G401 (cell line): ENCODE results near the gene SFXN4. TPM values are rescaled to one million over a fixed set of nuclear protein-coding genes. Genes with fewer than 3 reads are reported as not detected.
"Not testable (repeated sequence)": the region's sequence is repeated elsewhere in the genome, so short reads cannot be mapped to it uniquely, and the experiment has no call there.

ENCODE experiments used
- DNase-seq: peaks from one replicate; pipeline ENCODE4 v3.0.0-alpha.2; 2015; ENCODE audit warnings: low spot score
- in situ Hi-C: cut with HindIII; loops from 2 replicates; pipeline ENCODE4 v1.10.0; 2016; ENCODE audit warnings: low sequenced_read_pairs, mixed read lengths
- total RNA-seq: library from RNA; depleted of rRNA; stranded (reverse); fragments of >200 nt; shearing (Covaris generic); gene quantifications from 2 replicates; pipeline ENCODE4 v1.2.3, GENCODE V29; 2014

The SFXN4 gene
- total RNA-seq, 1 experiment from 2014 or later: 33.3 TPM

GRCh38 chr10:119151601-119152000 lies 13.9 kb downstream of the SFXN4 start:
- DNase-seq, in situ Hi-C loops: not testable (repeated sequence)

GRCh38 chr10:119149729-119150128 lies 15.8 kb downstream of the SFXN4 start:
- DNase-seq: no peak
- in situ Hi-C loops: no loop called here

GRCh38 chr10:119149157-119149556 lies 16.4 kb downstream of the SFXN4 start:
- in situ Hi-C loops: no loop called here
- no peak for DNase-seq

GRCh38 chr10:119143657-119144056 lies 21.9 kb downstream of the SFXN4 start:
- DNase-seq: no peak
- in situ Hi-C loops: no loop called here

- in situ Hi-C loops: no loop called here
- DNase-seq: no peak
These were observed 24.8 kb downstream of the SFXN4 start for GRCh38 chr10:119140603-119141245.

GRCh38 chr10:119139464-119140067 lies 25.9 kb downstream of the SFXN4 start:
- peak; percentile 18 for DNase-seq
- in situ Hi-C loops: no loop called here

- in situ Hi-C loops: no loop called here
- DNase-seq: no peak
These were observed 26.9 kb downstream of the SFXN4 start for GRCh38 chr10:119138346-119139306.

- DNase-seq, in situ Hi-C loops: not testable (repeated sequence)
These were observed 27.6 kb downstream of the SFXN4 start for GRCh38 chr10:119137878-119138277.

GRCh38 chr10:119136084-119136483 lies 29.4 kb downstream of the SFXN4 start:
- no peak for DNase-seq
- in situ Hi-C loops: no loop called here

GRCh38 chr10:119135513-119135881 lies 30.0 kb downstream of the SFXN4 start:
- DNase-seq: no peak
- in situ Hi-C loops: no loop called here

- DNase-seq: no peak
- in situ Hi-C loops: no loop called here
These were observed 31.6 kb downstream of the SFXN4 start for GRCh38 chr10:119133949-119134348.

- peak; percentile 93 for DNase-seq
- in situ Hi-C loops: no loop called here
These were observed 32.8 kb downstream of the SFXN4 start for GRCh38 chr10:119132521-119133345.

- in situ Hi-C loops: no loop called here
- no peak for DNase-seq
These were observed 33.8 kb downstream of the SFXN4 start for GRCh38 chr10:119131512-119132240.

GRCh38 chr10:119129721-119130120 lies 35.8 kb downstream of the SFXN4 start:
- DNase-seq: no peak
- in situ Hi-C loops: no loop called here

- DNase-seq: no peak
- in situ Hi-C loops: no loop called here
These were observed 39.6 kb downstream of the SFXN4 start for GRCh38 chr10:119125942-119126341.

- in situ Hi-C loops: no loop called here
- no peak for DNase-seq
These were observed 44.6 kb downstream of the SFXN4 start for GRCh38 chr10:119120875-119121274.

GRCh38 chr10:119120413-119120867 lies 45.1 kb downstream of the SFXN4 start:
- DNase-seq: no peak

GRCh38 chr10:119119400-119119799 lies 46.1 kb downstream of the SFXN4 start:
- no peak for DNase-seq
- in situ Hi-C loops: no loop called here

More at GRCh38 chr10:119120413-119120867, 45.1 kb downstream of the SFXN4 start:
- in situ Hi-C loops: no loop called here
